HG02885 (cell line): Measurements from ENCODE around the gene PRRC2B.
"Not testable (repeated sequence)": the region's sequence is repeated elsewhere in the genome, so short reads cannot be mapped to it uniquely, and the experiment has no call there.

Source experiments
- ATAC-seq: cut with Tn5 transposase; IDR thresholded peaks from one replicate; pipeline ENCODE4 v1.9.1; 2021; ENCODE audit warnings: mild to moderate bottlenecking; ENCODE audit not compliant: unreplicated experiment, poor library complexity

The PRRC2B gene

GRCh38 chr9:131465401-131465800, 71.5 kb downstream of the PRRC2B start:
- no peak for ATAC-seq

DNA sequence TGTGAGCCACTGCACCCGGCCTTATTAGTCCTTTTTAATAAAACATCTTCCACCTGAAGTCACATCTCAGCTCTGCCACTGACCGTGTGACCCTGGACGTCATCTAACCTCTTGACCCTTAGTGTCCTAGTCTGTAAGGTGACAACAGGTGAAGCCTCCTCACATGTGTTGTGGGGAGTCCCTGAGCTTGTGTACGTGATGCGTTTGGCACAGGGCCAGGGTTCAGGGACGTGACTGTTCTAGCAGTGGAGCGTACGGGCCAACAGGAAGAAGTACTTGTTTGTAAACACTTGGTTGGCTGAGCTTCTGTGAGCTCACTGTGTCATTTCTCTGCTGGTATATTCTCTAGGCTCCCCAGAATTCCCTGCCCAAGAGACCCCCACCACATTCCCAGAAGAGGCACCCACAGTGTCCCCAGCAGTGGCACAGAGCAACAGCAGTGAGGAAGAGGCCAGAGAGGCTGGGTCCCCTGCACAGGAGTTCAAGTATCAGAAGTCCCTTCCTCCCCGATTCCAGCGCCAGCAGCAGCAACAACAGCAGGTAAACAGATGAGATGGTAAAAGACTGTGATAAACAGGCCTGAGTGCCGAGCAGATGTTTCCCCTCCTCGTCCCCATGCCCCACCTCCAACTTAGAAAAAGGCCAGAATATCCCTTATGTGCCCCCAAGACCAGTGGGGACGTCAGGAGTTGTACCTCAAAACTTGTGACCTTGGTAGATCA, 73.5 kb downstream of the PRRC2B start:
- no peak for ATAC-seq

GRCh38 chr9:131468031-131468430, 74.1 kb downstream of the PRRC2B start:
- no peak for ATAC-seq

DNA sequence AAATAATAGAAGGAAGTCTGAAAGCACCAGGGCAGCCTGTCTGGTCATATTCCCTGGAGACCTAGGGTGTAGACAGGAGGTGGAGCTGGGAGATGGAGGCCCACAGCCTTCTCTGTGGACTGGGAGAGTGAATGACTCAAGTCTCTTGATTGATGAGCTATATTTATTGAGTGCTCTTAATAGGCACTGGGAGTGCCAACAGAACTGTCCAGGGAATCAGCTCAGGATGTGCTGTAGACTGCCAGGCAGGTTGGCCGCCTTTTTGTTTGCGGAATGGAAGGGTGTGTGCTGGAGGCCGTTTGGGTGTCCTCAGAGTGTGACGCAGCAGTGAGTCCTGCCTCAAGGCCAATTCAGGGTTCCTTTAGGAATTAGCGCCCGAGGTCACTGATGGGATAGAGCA, 75.5 kb downstream of the PRRC2B start:
- ATAC-seq, result no peak

GRCh38 chr9:131469951-131470350, 76.1 kb downstream of the PRRC2B start:
- no peak for ATAC-seq

GRCh38 chr9:131470581-131470991, 76.7 kb downstream of the PRRC2B start:
- ATAC-seq, result no peak

DNA sequence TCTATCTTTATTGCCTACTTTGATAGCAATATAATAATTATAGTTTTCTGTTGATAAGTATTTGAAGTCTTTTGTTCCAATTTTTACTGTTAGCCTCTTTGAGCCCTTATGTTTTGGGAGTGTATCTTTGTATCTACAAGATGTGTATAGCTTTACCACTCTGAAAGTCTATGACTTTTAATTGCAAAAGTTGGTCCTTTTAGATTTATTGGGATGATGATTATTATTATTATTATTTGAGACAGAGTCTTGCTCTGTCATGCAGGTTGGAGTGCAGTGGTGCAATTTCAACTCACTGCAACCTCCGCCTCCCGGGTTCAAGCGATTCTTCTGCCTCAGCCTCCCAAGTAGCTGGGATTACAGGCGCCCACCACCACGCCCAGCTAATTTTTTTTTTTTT, 78.2 kb downstream of the PRRC2B start:
- ATAC-seq, result not testable (repeated sequence)

DNA sequence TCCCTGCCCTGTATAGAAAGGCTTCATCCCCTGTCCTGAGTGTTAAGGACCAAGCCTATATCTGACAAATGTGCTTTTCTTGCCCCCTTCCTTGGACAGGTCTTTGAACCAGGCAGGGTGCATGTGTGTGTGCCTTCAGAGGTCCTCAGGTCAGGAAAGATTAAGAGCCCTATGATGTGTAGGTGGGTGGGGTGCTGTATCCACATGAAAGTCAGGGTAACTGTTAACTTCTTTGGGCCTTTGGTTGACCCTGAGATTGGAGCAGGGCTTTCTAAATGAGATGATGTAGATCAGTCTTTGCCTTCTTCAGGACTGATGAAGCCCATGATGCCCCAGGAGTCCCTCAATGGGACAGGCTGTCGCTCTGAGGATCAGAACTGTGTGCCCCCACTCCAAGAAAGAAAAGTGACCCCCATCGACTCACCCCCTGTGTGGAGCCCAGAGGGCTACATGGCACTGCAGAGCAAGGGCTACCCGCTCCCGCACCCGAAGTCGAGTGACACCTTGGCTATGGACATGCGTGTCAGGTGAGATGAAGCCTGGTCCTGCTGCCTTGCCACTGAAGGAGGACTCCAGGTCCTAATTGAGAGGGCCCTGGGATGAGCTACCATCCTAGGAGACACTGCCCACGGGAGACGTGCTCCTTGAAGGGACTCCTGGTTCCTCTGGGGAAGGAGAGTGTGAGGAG, 79.5 kb downstream of the PRRC2B start:
- ATAC-seq, result no peak

DNA sequence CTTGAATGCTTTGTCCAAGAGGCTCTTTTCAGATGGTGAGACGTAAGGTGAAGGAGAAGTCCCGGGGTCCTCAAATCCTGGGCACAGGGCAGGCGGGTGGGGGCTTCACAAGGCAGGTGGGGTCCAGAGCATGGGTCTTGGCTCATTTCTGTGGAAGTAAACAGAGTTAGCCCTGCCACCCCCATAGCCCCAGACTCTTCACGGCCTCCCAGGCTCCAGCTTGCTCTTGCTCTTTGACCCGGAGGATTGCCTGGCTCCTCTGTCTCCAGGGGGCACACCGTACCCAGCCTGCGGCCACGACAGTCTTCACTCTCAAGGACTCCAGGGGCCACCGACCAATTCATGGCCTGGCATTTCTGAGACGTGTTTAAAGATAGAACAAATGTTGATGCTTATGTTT, 80.0 kb downstream of the PRRC2B start:
- no peak for ATAC-seq

DNA sequence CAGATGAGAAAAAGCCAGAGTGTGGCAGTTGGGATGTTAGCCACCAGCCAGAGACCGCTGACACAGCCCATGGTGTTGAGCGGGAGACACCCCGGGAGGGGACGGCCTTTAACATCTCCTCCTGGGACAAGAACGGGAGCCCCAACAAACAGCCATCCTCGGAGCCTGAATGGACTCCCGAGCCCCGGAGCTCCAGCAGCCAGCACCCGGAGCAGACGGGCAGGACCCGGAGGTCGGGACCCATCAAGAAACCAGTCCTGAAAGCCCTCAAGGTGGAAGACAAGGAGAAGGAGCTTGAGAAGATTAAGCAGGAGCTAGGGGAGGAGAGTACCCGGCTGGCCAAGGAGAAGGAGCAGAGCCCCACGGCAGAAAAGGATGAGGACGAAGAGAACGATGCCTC, 80.8 kb downstream of the PRRC2B start:
- no peak for ATAC-seq

DNA sequence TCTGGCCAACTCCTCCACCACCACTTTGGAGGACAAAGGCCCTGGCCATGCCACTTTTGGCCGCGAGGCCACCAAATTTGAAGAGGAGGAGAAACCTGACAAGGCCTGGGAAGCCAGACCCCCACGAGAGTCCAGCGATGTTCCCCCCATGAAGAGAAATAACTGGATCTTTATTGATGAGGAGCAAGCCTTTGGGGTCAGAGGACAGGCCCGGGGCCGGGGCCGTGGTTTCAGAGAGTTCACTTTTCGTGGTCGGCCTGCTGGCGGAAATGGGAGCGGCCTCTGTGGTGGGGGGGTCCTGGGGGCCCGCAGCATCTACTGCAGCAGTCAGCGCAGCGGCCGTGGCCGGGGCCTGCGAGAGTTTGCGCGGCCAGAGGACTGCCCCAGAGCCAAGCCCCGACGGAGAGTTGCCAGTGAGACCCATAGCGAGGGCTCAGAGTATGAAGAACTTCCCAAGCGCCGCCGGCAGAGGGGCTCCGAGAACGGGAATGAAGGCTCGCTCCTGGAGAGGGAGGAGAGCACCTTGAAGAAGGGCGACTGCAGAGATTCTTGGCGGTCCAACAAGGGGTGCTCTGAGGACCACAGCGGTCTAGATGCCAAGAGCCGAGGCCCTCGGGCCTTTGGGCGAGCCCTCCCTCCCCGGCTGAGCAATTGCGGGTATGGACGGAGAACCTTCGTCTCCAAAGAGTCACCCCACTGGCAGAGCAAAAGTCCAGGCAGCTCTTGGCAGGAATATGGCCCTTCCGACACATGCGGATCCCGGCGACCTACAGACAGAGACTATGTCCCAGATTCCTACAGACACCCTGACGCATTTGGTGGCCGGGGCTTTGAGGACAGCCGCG, 81.4 kb downstream of the PRRC2B start:
- ATAC-seq, result no peak

DNA sequence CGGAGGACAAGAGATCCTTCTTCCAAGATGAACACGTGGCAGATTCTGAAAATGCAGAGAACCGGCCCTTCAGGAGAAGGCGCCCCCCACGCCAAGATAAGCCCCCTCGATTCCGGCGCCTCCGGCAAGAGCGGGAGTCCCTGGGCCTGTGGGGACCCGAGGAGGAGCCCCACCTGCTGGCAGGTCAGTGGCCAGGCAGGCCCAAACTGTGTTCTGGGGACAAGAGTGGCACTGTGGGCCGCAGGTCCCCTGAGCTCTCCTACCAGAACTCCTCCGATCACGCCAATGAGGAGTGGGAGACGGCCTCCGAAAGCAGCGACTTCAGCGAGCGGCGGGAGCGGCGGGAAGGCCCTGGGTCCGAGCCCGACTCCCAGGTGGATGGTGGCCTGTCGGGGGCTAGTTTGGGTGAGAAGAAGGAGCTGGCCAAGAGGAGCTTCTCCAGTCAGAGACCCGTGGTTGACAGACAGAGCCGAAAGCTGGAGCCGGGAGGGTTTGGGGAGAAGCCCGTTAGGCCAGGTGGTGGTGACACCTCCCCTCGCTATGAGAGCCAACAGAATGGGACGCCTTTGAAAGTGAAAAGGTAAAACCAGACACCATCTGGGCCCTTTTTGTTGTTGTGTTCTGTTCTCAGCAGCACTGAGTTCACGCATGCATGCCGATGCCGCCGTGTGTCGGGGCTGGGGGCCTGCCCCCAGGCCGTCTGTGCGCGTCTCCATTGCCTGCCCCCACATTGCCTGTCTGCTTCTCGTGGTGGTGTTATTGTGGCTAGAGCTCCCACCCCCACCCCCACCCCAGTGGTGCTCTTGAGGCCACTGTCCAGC, 82.3 kb downstream of the PRRC2B start:
- no peak for ATAC-seq

GRCh38 chr9:131476777-131477345, 83.0 kb downstream of the PRRC2B start:
- ATAC-seq, result no peak

- no peak for ATAC-seq
These were observed 83.5 kb downstream of the PRRC2B start for GRCh38 chr9:131477367-131477766.

- ATAC-seq, result no peak
These were observed 84.0 kb downstream of the PRRC2B start for GRCh38 chr9:131477816-131478419.

DNA sequence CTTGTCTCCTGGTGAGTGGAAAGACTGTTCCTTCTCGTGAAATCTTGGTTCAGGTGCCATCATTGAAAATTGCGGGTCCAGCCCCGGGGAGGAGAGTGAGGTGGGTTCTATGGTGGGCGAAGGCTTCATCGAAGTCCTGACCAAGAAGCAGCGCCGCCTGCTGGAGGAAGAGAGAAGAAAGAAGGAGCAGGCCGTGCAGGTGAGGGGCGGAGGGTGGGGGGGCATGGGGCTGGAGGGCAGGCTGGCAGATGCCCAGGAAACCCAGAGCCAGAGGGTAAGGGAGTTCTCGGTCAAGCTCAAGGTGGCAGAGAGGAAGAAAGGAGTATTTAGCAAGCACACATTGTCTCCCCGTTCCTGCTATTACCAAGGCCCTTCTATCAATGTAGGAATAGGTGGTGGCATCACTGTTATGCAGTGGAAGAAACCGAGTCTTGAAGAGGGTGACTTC, 84.6 kb downstream of the PRRC2B start:
- ATAC-seq, result no peak

DNA sequence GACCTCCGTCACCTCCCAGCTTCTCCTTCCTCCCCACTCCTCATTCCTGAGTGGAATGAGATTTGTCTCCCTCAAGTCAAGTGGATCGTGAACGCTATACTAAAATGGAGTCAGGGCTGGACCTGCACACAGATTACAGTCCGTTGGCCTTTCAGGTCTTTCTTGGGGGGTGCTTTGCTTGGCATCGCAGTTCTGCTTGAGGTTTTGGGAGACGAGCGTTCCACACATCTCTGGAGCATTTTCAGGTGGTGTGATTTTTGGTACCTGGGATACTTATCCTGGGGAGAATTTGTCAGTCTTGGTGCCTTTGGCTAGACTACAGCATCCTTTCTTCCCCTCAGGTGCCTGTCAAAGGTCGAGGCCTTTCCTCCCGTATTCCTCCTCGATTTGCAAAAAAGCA, 85.0 kb downstream of the PRRC2B start:
- ATAC-seq, result no peak

GRCh38 chr9:131480258-131480657, 86.4 kb downstream of the PRRC2B start:
- ATAC-seq, result no peak
